HG03060 (cell line): ENCODE results near the gene SERPINA3.

ENCODE experiments used
- ATAC-seq: cut with Tn5 transposase; IDR thresholded peaks from one replicate; pipeline ENCODE4 v1.9.1; 2021; ENCODE audit warnings: low read depth, moderate number of reproducible peaks; ENCODE audit not compliant: unreplicated experiment

SERPINA3 gene

GRCh38 chr14:94650806-94651805 is 38.9 kb downstream of the SERPINA3 start:
- ATAC-seq, result no peak

- ATAC-seq, result no peak
Measured at GRCh38 chr14:94653321-94653720, 41.1 kb downstream of the SERPINA3 start.

- ATAC-seq, result no peak
Measured at GRCh38 chr14:94654071-94654861, 42.1 kb downstream of the SERPINA3 start.

GRCh38 chr14:94655169-94655710 is 43.0 kb downstream of the SERPINA3 start:
- no peak for ATAC-seq

GRCh38 chr14:94656043-94656442 is 43.9 kb downstream of the SERPINA3 start:
- ATAC-seq, result no peak

- ATAC-seq, result no peak
Measured at GRCh38 chr14:94659256-94659655, 47.1 kb downstream of the SERPINA3 start.

- no peak for ATAC-seq
Measured at GRCh38 chr14:94659901-94660300, 47.7 kb downstream of the SERPINA3 start.

GRCh38 chr14:94660306-94660946 is 48.2 kb downstream of the SERPINA3 start:
- ATAC-seq, result no peak

GRCh38 chr14:94663538-94663937 is 51.3 kb downstream of the SERPINA3 start:
- ATAC-seq, result no peak

GRCh38 chr14:94663965-94664704 is 51.9 kb downstream of the SERPINA3 start:
- no peak for ATAC-seq

GRCh38 chr14:94665121-94665520 is 52.9 kb downstream of the SERPINA3 start:
- no peak for ATAC-seq

- no peak for ATAC-seq
Measured at GRCh38 chr14:94665544-94665943, 53.4 kb downstream of the SERPINA3 start.

GRCh38 chr14:94670692-94671285 is 58.6 kb downstream of the SERPINA3 start:
- ATAC-seq, result no peak

GRCh38 chr14:94671870-94672444 is 59.8 kb downstream of the SERPINA3 start:
- no peak for ATAC-seq

- ATAC-seq, result no peak
Measured at GRCh38 chr14:94673071-94673470, 60.9 kb downstream of the SERPINA3 start.
